HEK293T (cell line): ENCODE measurements around the gene CBL.

Experiments used
- ARNT ChIP-seq: fragments of 450-650 bp; IDR thresholded peaks from 2 replicates; pipeline ENCODE4 v1.6.1; 2017; ENCODE audit warnings: mild to moderate bottlenecking
- BHLHE40 ChIP-seq: fragments of 450-650 bp; IDR thresholded peaks from 2 replicates; pipeline ENCODE4 v1.6.1; 2016; ENCODE audit warnings: mild to moderate bottlenecking, moderate library complexity, borderline replicate concordance
- CTBP1 ChIP-seq: fragments of 450-650 bp; IDR thresholded peaks from 2 replicates; pipeline ENCODE4 v1.6.1; 2016; ENCODE audit warnings: borderline replicate concordance
- ELF4 ChIP-seq: fragments of 450-650 bp; IDR thresholded peaks from 2 replicates; pipeline ENCODE4 v1.6.1; 2017; ENCODE audit warnings: antibody characterized with exemption
- FOXA1 ChIP-seq: fragments of 450-650 bp; IDR thresholded peaks from 2 replicates; pipeline ENCODE4 v1.6.1; 2016; ENCODE audit warnings: mild to moderate bottlenecking
- FOXK2 ChIP-seq: fragments of 450-650 bp; IDR thresholded peaks from 2 replicates; pipeline ENCODE4 v1.6.1; 2016; ENCODE audit warnings: mild to moderate bottlenecking
- FOXM1 ChIP-seq: fragments of 450-650 bp; IDR thresholded peaks from 2 replicates; pipeline ENCODE4 v1.6.1; 2017; ENCODE audit warnings: mild to moderate bottlenecking, borderline replicate concordance
- HDGF ChIP-seq: fragments of 450-650 bp; IDR thresholded peaks from 2 replicates; pipeline ENCODE4 v1.6.1; 2017; ENCODE audit warnings: antibody characterized with exemption, borderline replicate concordance
- LEF1 ChIP-seq: fragments of 450-650 bp; IDR thresholded peaks from 2 replicates; pipeline ENCODE4 v1.6.1; 2017; ENCODE audit warnings: mild to moderate bottlenecking, borderline replicate concordance
- NFRKB ChIP-seq: fragments of 450-650 bp; IDR thresholded peaks from 2 replicates; pipeline ENCODE4 v1.6.1; 2016; ENCODE audit warnings: mild to moderate bottlenecking, moderate library complexity
- SP1 ChIP-seq: fragments of 450-650 bp; IDR thresholded peaks from 2 replicates; pipeline ENCODE4 v1.6.1; 2017
- SUZ12 ChIP-seq: fragments of 450-650 bp; IDR thresholded peaks from 2 replicates; pipeline ENCODE4 v1.6.1; 2016; ENCODE audit warnings: mild to moderate bottlenecking
- TARDBP ChIP-seq: fragments of 450-650 bp; IDR thresholded peaks from 2 replicates; pipeline ENCODE4 v1.6.1; 2016
- ZNF384 ChIP-seq: fragments of 450-650 bp; IDR thresholded peaks from 2 replicates; pipeline ENCODE4 v1.6.1; 2016

DNA sequence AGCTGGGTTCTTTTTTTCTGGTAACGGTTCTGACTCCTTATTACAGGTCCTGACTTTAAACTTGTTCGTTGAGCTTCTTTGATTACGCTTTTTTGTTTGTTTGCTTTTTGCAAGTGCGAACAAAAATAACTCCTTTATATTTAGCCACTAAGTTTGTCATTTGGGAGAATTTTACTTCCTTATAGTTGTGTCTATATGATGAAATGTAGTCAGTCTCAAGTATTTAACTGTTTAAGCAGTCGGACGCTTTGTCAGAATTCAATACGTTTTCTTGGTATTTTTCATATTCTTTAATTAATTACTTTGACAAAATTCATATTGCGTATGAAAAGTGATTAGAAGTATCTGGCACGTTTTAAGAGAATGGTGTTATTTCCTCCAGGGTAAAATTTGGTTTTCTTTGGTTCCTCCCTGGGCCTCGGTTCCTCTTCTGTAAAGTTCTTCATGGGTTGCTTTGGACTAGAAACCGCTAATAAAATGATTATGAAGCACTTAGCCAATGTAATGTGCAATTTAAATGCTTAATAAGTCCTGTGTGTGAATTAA is 1.3 kb downstream of the CBL start:
- TF ChIP-seq FOXK2 (no peak), SP1 (no peak), ARNT (no peak), BHLHE40 (no peak), HDGF (no peak), FOXA1 (no peak), SUZ12 (no peak), CTBP1 (no peak), ZNF384 (no peak), LEF1 (no peak), ELF4 (no peak), NFRKB (no peak), TARDBP (no peak), FOXM1 (no peak)
